Hepatic stellate cell (primary cell): Measurements from ENCODE around the gene ZNF239.
"Not testable (repeated sequence)": the region's sequence is repeated elsewhere in the genome, so short reads cannot be mapped to it uniquely, and the experiment has no call there.

Experiments used
- DNase-seq: peaks from one replicate; pipeline ENCODE4 v3.0.0; 2011; ENCODE audit warnings: low spot score

The ZNF239 gene

DNA sequence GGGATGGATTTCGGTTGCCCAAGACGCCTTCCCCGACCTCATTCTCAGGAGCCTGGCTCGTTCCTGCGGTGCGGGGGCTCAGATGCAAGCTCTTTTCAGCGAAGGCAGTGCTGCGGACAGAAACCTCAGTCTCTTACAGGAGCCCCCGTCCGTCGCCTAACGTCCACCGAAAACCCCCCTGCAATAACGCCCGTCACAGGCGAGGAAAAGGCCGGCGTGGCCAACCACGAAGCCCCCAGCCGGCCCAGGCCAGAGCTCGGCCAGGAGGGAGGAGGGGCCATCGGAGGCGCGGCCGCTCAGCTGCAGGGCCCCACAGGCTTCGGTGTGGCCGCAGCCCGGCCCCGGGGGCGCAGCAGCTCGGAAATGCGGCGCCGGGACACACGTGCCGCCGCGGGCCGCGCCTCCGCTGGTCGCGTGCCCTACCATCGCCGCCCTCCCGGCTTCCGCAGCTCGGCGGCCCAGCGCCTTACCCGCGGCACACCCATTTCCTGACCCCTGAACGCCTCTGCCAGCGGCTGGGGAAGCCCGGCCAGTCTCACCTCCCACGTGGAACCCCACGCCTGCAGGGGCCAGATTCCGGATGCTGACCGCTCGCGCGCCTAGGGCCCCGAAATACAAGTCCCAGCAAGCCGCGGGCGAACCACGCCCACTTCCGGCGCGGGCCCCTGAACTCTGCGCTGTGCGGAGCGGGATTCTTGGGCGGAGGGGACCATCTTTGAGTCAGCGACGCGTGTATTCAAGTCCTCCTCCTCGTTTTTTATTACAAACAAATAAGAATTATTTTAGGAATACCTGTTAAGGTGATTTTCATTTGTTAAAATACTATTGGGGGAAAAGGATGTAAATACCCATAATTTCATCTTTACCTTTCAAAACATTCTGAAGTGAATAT lies at the start of gene ZNF239:
Gene ZNF239, minus strand, starts transcription at position 616 of the 892 bp plus-strand sequence. CDS start 16,537 bp downstream, outside the sequence.
- DNase-seq, result peak; percentile 77

- no peak for DNase-seq
These were observed 48.9 kb upstream of the ZNF239 start for GRCh38 chr10:43623351-43623750.

- no peak for DNase-seq
These were observed 47.6 kb upstream of the ZNF239 start for GRCh38 chr10:43622038-43622437.

DNA sequence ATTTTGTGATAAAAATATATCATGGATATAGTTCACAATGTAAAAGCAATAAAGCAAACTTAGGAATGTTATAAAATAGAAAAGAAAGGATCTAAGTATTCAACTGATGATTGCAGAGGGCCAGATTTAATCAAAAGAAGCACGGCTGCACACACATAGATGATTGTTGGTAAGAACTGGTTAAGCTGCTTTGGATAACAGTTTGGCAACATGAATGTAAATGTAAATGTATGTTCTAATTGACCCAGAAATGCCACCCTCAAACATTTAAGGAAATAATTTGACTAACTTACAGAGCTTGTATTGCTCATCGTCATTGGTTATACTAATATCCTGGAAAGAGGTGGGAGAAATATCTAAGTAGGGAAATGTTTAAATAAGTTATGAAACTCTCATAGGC lies 45.0 kb upstream of the ZNF239 start:
- DNase-seq, result no peak

- DNase-seq, result no peak
These were observed 42.4 kb upstream of the ZNF239 start for GRCh38 chr10:43616697-43617370.

- DNase-seq, result no peak
These were observed 36.2 kb upstream of the ZNF239 start for GRCh38 chr10:43610636-43611035.

GRCh38 chr10:43607199-43607573 lies 32.8 kb upstream of the ZNF239 start:
- no peak for DNase-seq

GRCh38 chr10:43606323-43607198 lies 32.1 kb upstream of the ZNF239 start, which contains the start of gene ZNF485:
Gene ZNF485 (plus strand): TSS chr10:43606438. CDS start chr10:43607051, 613 bp downstream.
- peak; percentile 83 for DNase-seq

DNA sequence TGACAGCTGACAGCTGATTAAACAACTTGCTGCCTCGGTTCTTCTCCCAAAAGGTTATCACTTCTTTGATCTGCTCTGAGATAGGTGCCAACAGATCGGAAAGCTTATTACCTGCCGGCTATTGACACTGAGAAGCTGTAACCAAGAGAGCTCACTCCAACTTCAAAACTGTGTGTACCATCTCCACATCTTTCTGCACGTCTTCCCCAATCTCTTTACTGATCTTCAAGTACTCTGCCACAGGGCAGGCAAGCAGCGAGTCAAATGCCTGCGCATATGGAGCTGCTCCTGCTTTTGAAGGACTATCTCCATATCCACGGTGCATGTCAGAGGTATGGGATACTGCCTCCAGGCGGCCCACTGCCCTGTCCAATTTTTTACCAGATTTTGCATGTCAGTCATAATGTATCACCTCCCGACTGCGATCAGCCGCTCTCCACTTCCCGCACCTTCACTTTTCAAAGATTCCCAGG lies 31.5 kb upstream of the ZNF239 start:
- DNase-seq, result no peak

DNA sequence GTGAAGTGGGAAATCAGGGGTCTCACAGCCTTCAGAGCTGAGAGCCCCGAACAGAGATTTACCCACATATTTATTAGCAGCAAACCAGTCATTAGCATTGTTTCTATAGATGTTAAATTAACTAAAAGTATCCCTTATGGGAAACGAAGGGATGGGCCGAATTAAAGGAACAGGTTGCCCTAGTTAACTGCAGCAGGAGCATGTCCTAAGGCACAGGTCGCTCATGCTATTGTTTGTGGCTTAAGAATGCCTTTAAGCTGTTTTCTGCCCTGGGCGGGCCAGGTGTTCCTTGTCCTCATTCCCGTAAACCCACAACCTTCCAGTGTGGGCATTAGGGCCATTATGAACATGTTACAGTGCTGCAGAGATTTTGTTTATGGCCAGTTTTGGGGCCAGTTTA lies 27.2 kb upstream of the ZNF239 start:
- DNase-seq, result not testable (repeated sequence)

DNA sequence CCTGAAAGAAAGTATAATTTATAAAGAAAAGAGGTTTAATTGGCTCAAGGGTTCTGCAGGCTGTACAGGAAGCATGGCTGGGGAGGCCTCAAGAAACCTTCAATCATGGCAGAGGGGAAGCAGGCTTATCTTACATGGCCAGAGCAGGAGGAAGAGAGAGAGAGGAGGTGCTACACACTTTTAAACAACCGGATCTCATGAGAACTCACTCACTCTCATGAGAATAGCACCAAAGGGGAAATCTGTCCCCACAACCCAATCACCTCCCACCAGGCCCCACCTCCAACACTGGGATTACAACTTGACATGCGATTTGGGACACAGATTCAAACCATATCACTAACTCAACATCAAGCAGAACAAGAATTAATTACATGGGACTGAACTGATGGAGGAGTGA lies 24.9 kb upstream of the ZNF239 start:
- no peak for DNase-seq

- no peak for DNase-seq
These were observed 24.0 kb upstream of the ZNF239 start for GRCh38 chr10:43598446-43598845.

GRCh38 chr10:43596546-43596945 lies 22.1 kb upstream of the ZNF239 start:
- no peak for DNase-seq

- no peak for DNase-seq
These were observed 21.4 kb upstream of the ZNF239 start for GRCh38 chr10:43595739-43596298.

- no peak for DNase-seq
These were observed 20.7 kb upstream of the ZNF239 start for GRCh38 chr10:43594944-43595589.

DNA sequence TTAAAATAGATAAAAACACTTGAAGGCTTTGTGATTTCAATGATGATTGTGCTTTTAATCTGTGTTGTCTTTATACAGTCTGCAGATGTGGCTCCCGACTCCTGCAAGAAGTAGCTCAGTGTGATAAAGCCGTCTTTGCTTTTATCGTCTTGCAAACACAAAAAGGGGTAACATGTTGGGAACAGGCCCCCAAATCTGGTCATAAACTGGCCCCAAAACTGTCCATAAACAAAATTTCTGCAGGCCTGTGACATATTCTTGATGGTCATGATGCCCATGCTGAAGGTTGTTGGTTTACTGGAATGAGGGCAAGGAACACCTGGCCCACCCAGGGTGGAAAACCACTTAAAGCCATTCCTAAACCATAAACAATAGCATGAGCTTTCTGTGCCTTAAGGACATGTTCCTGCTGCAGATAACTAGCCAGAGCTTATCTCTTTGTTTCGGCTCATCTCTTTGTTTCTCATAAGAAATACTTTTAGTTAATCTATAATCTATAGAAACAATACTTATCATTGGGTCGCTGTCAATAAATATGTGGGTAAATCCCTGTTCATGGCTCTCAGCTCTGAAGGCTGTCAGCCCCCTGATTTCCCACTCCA lies 17.0 kb upstream of the ZNF239 start:
- DNase-seq, result no peak

GRCh38 chr10:43586730-43587115 lies 12.3 kb upstream of the ZNF239 start:
- not testable (repeated sequence) for DNase-seq

DNA sequence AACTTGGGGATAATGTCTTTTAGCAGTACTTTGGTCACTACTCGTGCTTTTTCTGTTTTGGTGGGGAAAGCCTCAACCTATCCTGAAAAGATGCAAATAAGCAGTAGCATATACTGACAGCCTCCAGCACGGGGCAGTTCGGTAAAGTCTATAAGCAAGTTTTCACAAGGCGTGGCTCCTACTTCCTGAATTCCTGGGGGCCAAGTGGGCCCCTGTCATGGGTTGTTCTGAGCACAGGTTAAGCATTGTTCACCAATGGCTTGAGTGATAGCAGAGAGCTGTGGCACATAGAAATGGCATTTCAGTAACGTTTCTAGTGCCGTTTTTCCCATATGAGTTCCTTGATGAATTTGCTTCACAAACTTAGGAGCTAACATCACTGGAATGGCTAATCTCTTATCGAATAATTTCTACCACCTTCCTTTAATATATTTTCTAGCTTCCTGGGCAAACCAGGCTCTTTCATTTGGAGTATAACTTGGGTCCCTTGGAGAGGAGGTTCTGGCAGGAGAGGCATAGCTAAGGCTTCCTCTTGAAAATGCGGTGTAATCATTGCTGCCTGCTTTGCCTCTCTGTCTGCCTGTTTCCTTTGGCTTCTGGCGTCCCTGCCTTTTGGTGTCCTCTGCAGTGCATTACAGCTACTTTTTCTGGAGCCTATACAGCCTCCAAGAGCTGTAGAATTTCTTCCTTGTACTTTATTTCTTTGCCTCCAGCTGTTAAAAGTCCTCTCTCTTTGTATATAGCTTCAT lies 11.7 kb upstream of the ZNF239 start:
- no peak for DNase-seq

DNA sequence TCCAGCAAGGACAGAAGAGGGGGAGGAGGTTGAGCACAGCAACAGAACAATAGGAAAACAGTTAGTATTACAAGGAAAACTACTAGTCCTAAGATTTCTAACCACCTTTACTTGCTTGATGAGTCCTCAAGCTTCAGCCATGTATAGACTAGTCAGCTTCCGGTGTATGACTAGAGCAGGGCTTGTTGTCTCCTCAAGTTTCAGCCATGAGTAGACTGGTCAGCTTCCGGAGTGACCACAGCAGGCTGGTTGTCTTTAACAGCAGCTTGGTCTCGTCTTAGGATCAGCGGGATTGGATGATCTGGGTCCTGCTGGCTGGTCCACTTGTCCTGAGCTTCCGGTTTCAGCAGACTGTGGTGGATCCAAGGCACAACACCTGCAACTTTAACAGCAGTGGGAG lies 10.6 kb upstream of the ZNF239 start:
- DNase-seq, result no peak

- no peak for DNase-seq
These were observed 9.6 kb upstream of the ZNF239 start for GRCh38 chr10:43584051-43584450.
